Kidney glomerular epithelial cell (primary cell): ENCODE measurements around the gene CAPN9.
A peak's percentile ranks its signal among the peaks of the same experiment; 100 is the strongest.

Source experiments
- DNase-seq: peaks from one replicate; lab custom pipeline; 2025; lab: John Stamatoyannopoulos, UW

CAPN9 gene

GRCh38 chr1:230800891-230801840 is 54.0 kb downstream of the CAPN9 start:
- DNase-seq, result no peak

GRCh38 chr1:230804396-230804795 is 57.2 kb downstream of the CAPN9 start:
- no peak for DNase-seq

- no peak for DNase-seq
These were observed 59.4 kb downstream of the CAPN9 start for GRCh38 chr1:230806552-230806951.

GRCh38 chr1:230807029-230807428 is 59.8 kb downstream of the CAPN9 start:
- no peak for DNase-seq

- DNase-seq, result no peak
These were observed 60.5 kb downstream of the CAPN9 start for GRCh38 chr1:230807561-230808280.

GRCh38 chr1:230808281-230808872 is 61.2 kb downstream of the CAPN9 start:
- no peak for DNase-seq

GRCh38 chr1:230809256-230809990 is 62.2 kb downstream of the CAPN9 start:
- DNase-seq, result no peak

GRCh38 chr1:230812568-230812967 is 65.4 kb downstream of the CAPN9 start:
- no peak for DNase-seq

- no peak for DNase-seq
These were observed 67.9 kb downstream of the CAPN9 start for GRCh38 chr1:230814949-230815692.

- DNase-seq, result no peak
These were observed 68.8 kb downstream of the CAPN9 start for GRCh38 chr1:230816018-230816417.

- DNase-seq, result no peak
These were observed 71.2 kb downstream of the CAPN9 start for GRCh38 chr1:230818367-230818766.

GRCh38 chr1:230818901-230819300 is 71.7 kb downstream of the CAPN9 start:
- DNase-seq, result no peak

GRCh38 chr1:230819976-230820375 is 72.8 kb downstream of the CAPN9 start:
- no peak for DNase-seq

- no peak for DNase-seq
These were observed 73.4 kb downstream of the CAPN9 start for GRCh38 chr1:230820568-230820967.

- no peak for DNase-seq
These were observed 74.2 kb downstream of the CAPN9 start for GRCh38 chr1:230821346-230821745.

- no peak for DNase-seq
These were observed 74.9 kb downstream of the CAPN9 start for GRCh38 chr1:230822092-230822581.

- DNase-seq, result no peak
These were observed 76.2 kb downstream of the CAPN9 start for GRCh38 chr1:230823426-230823825.

GRCh38 chr1:230823931-230824381 is 76.8 kb downstream of the CAPN9 start:
- no peak for DNase-seq

GRCh38 chr1:230824551-230824918 is 77.3 kb downstream of the CAPN9 start:
- no peak for DNase-seq

- DNase-seq, result peak; percentile 57
These were observed 77.9 kb downstream of the CAPN9 start for GRCh38 chr1:230824919-230825721.
